Eye (tissue), 1 donor: Measurements from ENCODE around the gene ZIK1.
A peak's percentile ranks its signal among the peaks of the same experiment; 100 is the strongest.

Source experiments
- DNase-seq: peaks from one replicate; pipeline ENCODE4 v3.0.0-alpha.2; 2015

The ZIK1 gene

DNA sequence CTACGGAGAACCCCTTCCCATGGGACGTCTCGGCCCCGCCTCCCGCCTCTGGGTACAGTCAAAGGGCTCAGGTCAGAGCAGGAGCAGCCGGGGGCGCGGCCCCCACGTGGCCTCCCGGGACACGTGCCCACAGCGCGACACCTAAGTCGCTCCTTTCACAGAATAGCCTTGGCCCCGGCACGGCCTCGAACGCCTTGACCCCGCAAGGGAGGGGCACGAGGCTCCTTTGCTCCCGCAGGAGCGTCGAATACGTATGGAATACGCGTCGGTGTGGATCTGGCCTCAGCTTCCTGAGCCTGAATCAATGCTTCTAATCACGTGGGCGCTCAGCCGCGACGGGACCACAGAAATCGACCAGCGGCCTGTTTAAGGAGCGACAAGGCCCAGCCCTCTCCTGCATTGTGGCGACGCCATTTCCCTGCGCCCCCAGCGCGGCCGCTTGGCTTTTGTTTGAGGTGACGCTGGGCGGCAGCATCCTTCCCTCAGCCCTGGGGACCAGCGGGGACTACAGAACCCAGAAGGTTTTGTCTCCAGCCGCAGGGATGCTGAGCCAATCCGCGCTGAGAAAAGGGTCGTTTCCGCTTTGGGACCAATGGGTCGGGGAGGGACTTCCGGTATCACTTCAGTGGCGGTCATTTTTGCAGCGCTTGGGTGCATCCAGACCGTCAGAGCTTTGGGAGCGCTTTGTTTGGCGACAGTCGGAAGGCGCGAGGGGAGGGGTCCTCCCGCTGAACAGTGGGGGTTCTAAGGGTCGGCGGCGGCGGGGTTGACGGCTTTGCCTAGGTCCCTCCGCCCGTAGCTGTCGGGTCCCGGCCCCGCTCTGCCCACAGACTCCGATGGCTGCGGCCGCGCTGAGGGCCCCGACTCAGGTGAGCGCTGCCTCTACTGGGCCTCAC is at the start of gene ZIK1:
Gene ZIK1, plus strand, starts transcription at position 625 of the 896 bp plus-strand sequence. Its CDS starts 212 bp downstream, at position 837.
- peak; percentile 99 for DNase-seq

GRCh38 chr19:57537953-57538547 is 45.9 kb upstream of the ZIK1 start:
- peak; percentile 10 for DNase-seq

- no peak for DNase-seq
Measured at GRCh38 chr19:57546513-57546912, 37.4 kb upstream of the ZIK1 start.

DNA sequence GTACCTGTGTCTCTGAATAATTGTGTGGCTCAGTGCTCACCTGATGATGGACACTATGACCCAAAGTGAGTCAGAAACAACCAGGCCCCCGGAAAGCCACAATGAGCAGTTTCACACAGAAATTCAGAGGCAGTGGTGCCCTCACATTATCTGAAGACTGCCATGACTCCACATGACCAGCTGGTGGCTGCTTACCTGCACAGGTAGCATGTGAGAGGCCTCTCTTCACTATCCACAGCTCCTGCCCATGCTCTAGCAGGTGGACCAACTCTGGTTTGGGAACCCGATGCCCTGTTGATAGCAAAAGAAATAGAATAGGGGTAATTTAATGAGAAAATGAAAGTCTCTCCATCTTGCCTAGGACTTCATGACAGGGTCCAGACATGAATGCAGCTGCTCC is 31.5 kb upstream of the ZIK1 start:
- no peak for DNase-seq

DNA sequence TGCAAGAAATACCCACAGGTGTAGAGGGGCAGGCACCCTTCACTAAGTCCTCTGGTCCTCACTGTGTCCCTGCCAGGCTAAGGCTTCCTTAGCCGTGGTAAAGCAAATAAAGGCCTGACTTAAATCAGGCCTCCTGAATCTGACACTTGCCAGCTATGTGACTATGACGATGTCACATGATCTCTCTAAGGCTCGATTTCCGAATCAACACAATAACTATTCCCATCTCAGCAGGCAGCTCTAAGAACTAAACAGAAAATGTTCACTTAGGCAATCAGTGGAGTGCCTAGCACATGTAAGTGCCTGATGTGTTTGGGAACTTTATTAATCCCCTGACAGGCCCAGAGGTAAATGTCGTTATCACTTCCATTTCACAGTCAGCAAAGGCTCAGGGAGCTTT is 26.3 kb upstream of the ZIK1 start:
- no peak for DNase-seq

DNA sequence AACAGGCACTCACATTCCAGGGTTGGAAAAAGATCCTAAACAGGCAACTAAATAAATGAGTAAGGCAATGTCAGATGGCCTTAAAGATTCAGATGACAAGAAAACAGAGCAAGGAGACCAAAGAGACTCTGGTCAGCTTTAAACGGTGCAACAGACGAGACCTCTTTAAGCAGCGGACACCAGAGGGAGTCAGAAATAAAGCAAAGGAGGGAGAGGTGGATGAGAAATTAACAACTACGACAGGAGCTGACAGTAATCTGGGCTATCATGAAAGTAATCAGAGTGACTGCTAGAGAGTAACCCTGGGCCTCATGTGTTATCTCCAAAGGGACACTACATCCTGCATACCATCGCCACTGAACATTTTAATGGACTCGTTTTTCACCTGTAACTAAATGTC is 25.4 kb upstream of the ZIK1 start:
- peak; percentile 24 for DNase-seq

- DNase-seq, result peak; percentile 41
Measured at GRCh38 chr19:57559008-57559403, 24.9 kb upstream of the ZIK1 start.

DNA sequence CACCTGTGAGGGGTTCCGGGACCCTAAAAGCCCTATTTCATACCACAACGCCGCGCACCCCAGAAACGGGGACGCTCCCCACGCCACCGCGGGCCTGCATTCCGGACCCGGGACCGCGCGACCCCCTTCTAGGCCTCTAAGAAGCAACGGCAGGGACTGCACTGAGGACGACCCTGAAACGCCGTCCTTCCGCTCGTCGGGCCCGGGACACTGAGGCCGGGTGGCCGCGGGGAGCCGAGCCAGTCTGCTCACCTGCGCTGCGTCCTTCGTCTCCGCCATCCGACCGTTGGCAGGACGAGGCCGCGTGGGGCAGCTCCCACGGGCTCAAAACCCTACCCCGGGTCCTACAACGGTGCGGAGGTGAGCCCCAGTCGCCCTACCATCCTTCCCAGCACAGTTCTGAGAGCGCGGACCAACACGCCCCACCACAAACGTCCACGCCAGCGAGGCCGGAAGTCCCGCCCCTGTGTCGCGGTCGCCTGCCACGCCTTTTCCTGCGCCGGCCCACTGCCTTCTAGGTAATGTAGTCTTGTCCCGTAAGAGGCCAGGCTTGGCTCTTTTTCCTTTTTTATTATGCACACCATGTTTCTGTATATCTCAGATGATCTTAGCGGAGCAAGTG is 24.4 kb upstream of the ZIK1 start, which contains the start of gene ZNF550:
Gene ZNF550, minus strand, starts transcription at position 460 of the 622 bp plus-strand sequence. Its CDS starts 181 bp downstream, at position 279.
- DNase-seq, result peak; percentile 93

DNA sequence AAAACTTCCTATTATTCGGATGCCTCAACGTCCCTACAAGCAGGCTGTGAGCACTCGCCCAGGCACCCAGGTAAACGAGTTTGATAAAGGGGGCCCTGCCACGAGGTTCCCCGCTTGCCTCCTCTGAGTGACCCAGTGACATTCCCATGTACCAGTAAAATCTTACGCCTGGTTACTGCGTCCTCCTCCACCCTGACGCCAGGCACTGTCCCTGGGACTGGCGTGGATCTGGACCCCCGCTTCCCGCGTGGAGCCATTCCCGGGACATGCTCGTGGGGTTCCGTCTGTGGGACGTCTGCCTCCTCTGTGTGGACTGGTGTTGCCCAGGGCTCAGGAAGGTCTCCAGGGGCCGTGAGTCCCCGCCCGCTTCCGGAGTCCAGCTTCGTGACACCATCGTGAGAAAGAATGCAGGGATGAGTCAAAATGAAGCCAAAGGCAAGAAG is 23.9 kb upstream of the ZIK1 start:
- DNase-seq, result peak; percentile 34

GRCh38 chr19:57563547-57563946 is 20.4 kb upstream of the ZIK1 start:
- no peak for DNase-seq

- no peak for DNase-seq
Measured at GRCh38 chr19:57566396-57567265, 17.3 kb upstream of the ZIK1 start.

GRCh38 chr19:57570707-57571106 is 13.2 kb upstream of the ZIK1 start:
- DNase-seq, result no peak

DNA sequence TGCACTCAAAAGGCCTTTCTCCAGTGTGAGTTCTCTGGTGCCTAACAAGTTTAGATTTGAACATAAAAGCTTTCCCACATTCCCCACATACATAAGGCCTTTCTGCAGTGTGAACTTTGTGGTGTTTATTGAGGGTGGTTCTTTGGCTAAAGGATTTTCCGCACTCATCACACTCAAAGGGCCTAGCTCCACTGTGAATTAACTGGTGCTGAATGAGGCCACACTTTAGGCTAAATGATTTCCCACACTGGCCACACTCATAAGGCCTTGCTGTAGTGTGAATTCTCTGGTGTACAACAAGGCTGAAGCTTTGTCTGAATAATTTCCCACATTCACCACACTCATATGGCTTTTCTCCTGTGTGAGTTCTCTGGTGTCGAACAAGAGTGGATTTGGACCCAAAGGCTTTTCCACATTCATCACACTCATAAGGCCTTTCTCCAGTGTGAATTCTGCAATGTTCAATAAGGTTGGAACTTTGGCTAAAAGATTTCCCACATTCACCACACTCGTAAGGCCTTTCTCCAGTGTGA is 11.5 kb upstream of the ZIK1 start:
- no peak for DNase-seq

- no peak for DNase-seq
Measured at GRCh38 chr19:57576661-57577060, 7.3 kb upstream of the ZIK1 start.

GRCh38 chr19:57578487-57579205 is 5.3 kb upstream of the ZIK1 start, which contains the start of gene ZNF416:
ZNF416 (minus strand) TSS chr19:57578911; CDS start chr19:57578704, 207 bp downstream.
- DNase-seq, result peak; percentile 100

- DNase-seq, result no peak
Measured at GRCh38 chr19:57583104-57583520, 833 bp upstream of the ZIK1 start.

- no peak for DNase-seq
Measured at GRCh38 chr19:57587529-57587928, 3.6 kb downstream of the ZIK1 start.

- no peak for DNase-seq
Measured at GRCh38 chr19:57599377-57599760, 15.4 kb downstream of the ZIK1 start.

DNA sequence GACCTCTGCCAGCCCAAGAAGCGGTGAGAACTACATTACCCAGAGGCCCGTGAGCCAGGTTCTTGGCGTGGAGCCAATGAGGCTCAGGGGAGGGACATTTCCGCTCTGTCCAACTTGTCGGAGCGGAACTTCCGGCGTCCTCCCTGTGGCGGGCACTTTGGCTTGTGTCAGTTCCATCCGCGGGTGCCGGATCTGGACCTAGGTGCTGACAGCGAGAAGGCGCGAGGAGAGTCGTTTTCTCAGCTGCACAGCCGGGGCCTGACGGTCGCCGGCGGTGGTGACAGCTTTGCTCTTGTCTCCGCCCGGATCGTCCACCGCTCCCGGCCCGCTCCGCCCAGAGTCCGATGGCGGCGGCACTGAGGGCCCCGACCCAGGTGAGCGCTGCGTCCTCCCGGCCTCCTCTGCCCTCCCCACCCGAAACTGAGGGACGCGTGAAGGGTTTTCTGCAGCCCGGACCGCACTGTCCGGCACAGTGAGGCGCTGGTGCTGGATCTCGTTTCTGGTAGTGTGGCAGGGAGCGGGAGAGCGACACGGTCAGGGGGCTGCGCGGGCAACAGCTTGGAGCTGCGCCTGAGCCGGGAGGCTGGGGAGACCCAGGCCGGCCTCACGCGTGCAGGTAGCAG is 15.9 kb downstream of the ZIK1 start, which contains the start of gene ZNF530:
Gene ZNF530, plus strand, starts transcription at position 125 of the 623 bp plus-strand sequence. CDS start 4,461 bp downstream, outside the sequence.
- DNase-seq, result peak; percentile 97

GRCh38 chr19:57606931-57607330 is 23.0 kb downstream of the ZIK1 start:
- no peak for DNase-seq

DNA sequence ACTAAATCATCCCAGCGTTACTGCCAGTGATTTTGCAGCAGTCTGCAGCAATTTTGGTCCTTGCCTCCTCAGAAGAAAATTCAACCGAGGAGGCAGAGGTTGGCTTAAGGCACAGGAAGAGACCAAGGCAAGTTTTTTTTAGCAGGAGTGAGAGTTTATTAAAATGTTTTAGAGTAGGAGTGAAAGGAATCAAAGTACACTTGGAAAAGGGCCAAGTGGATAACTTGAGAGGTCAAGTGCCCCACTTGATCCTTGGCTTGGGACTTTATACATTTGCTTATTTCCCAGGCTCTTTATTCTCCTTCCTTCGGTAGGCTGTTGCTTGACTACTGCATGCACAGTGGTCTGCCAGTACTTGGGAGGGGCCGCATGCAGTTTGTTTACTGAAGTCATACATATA is 27.2 kb downstream of the ZIK1 start:
- DNase-seq, result no peak
